Caco-2 (cell line): ENCODE data around the gene SLC6A13. TPM values are rescaled to one million over a fixed set of nuclear protein-coding genes. Genes with fewer than 3 reads are reported as not detected.
A peak's percentile ranks its signal among the peaks of the same experiment; 100 is the strongest.

Source experiments
- BruUV-seq: library from RNA; stranded (reverse); fragments of 400-500 nt; replicated peaks from 2 replicates; lab custom pipeline; 2021; lab: Mats Ljungman, UMichigan
- CTCF ChIA-PET: fragments of 300-600 bp; sonication (Branson Sonifier 250); formaldehyde crosslinking; loops from one replicate; lab custom pipeline; 2022; ENCODE audit warnings: antibody characterized with exemption; lab: Charles Lee
- POLR2A ChIA-PET: fragments of 300-600 bp; sonication (Branson Sonifier 250); formaldehyde crosslinking; loops from one replicate; lab custom pipeline; 2022; ENCODE audit warnings: antibody characterized with exemption; lab: Charles Lee
- DNase-seq, 2 experiments: peaks; one replicate each; pipeline versions ENCODE4 v3.0.0 to v3.0.0-alpha.2; 2020 to 2022
- H3K27me3 ChIP-seq: replicated peaks from 2 replicates; pipeline ENCODE4 v1.6.0; 2011; ENCODE audit warnings: low read length; ENCODE audit not compliant: control insufficient read depth, insufficient read depth
- H3K36me3 ChIP-seq: 2 replicates; pipeline ENCODE4 v1.5.1; 2011; ENCODE audit warnings: low read length; ENCODE audit not compliant: control insufficient read depth, insufficient read depth
- H3K4me1 ChIP-seq: fragments of 250-450 bp; sonication (Bioruptor Pico); 2 replicates; pipeline ENCODE4 v1.5.1; 2020; ENCODE audit warnings: mild to moderate bottlenecking
- H3K4me3 ChIP-seq: 2 replicates; pipeline ENCODE4 v1.5.1; 2011; ENCODE audit warnings: low read depth, mild to moderate bottlenecking, control low read depth, low read length
- H3K9me3 ChIP-seq: fragments of 250-450 bp; sonication (Bioruptor Pico); 2 replicates; pipeline ENCODE4 v1.5.1; 2020; ENCODE audit warnings: mild to moderate bottlenecking, moderate library complexity
- H3K27ac Mint-ChIP-seq: one replicate; pipeline ENCODE4 v1.8.0; 2022; ENCODE audit warnings: mixed read lengths; ENCODE audit not compliant: unreplicated experiment
- H3K27me3 Mint-ChIP-seq: one replicate; pipeline ENCODE4 v1.8.0; 2022; ENCODE audit warnings: mixed read lengths; ENCODE audit not compliant: insufficient read depth, unreplicated experiment
- H3K36me3 Mint-ChIP-seq: one replicate; pipeline ENCODE4 v1.8.0; 2022; ENCODE audit warnings: mild to moderate bottlenecking, mixed read lengths; ENCODE audit not compliant: insufficient read depth, unreplicated experiment
- H3K4me1 Mint-ChIP-seq: one replicate; pipeline ENCODE4 v1.8.0; 2022; ENCODE audit warnings: low read depth, mixed read lengths; ENCODE audit not compliant: unreplicated experiment
- H3K4me3 Mint-ChIP-seq: one replicate; pipeline ENCODE4 v1.8.0; 2022; ENCODE audit warnings: mild to moderate bottlenecking, moderate library complexity, mixed read lengths; ENCODE audit not compliant: unreplicated experiment
- H3K9me3 Mint-ChIP-seq: one replicate; pipeline ENCODE4 v1.8.0; 2022; ENCODE audit warnings: mixed read lengths; ENCODE audit not compliant: unreplicated experiment
- CTCF ChIP-seq, 2 experiments: fragments of 200-600 bp in 1 of 2; IDR thresholded peaks; 1 replicate in 1 of 2; 2 replicates in 1 of 2; pipeline versions ENCODE4 v1.5.1 to v1.8.0; 2011 to 2022; ENCODE audit warnings: antibody characterized with exemption in 1 of 2, control low read depth in 1 of 2, inconsistent platforms in 1 of 2, low read depth in 1 of 2, low read length in 1 of 2, mild to moderate bottlenecking in 1 of 2, moderate library complexity in 1 of 2; ENCODE audit not compliant: insufficient read depth in 1 of 2, severe bottlenecking in 1 of 2, unreplicated experiment in 1 of 2
- intact Hi-C: fragments of 100-400 bp; cut with micrococcal nuclease; formaldehyde crosslinking; loops from one replicate; pipeline ENCODE4 v1.10.0; 2022; ENCODE audit not compliant: unreplicated experiment
- total RNA-seq: library from RNA; stranded (reverse); gene quantifications from 2 replicates; pipeline ENCODE4 v1.2.3, GENCODE V29; 2022

The SLC6A13 gene
- total RNA-seq, 1 experiment from 2014 or later = 1.0 TPM

DNA sequence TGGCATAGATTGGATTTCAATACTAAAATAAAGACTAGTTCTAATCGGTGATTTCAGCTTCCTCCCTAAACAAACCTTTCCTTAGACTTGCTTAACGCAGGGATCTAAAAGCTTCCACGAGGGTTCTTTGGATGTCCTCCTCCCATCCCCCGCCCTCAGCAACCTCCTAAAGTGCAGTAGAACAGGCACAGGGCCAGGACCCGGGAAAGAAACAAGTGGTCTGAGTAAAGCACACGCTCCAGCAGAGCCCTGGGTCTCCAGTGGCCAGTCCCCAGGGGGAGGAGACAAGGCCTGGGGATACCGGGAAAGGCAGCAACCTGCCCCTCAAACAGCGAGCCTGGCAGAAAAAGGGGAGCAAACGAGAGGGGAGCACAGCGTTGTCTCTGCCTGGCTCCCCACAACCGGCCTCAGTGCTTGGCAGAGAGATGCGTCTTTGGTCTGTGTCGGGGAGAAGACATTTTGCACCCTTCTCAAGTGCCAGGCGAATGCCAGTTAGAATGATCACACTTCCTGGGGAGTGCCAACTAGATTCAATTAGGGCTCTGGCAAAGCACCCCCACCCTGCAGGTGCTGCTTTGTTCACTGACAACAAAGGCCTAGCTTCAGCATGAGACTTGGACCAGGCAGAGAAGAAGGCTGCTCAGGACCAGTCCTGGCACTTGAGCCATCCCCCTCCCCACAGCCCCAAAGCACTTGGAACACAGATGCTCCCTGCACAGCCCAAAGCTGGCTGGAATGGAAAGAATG lies 31.5 kb downstream of the SLC6A13 start:
- peaks cover 14% of the 10 kb centered on the region for H3K9me3 ChIP-seq
- no peaks in the 10 kb centered on the region for H3K4me1 ChIP-seq
- no peak for TF ChIP-seq CTCF (IDR thresholded peaks at IDR 0.05; ENCODE audit: insufficient read depth in 1 of 2, low read depth in 1 of 2, low read length in 1 of 2, severe bottlenecking in 1 of 2, unreplicated experiment in 1 of 2)
- Mint-ChIP-seq H3K27me3 (peaks cover 18% of the 10 kb centered on the region), H3K4me3 (no peak overlapping the region), H3K9me3 (peaks cover 7% of the 10 kb centered on the region), H3K36me3 (peaks cover 4% of the 10 kb centered on the region), H3K4me1 (no peaks in the 10 kb centered on the region), H3K27ac (no peak overlapping the region)
- BruUV-seq = no TSS peak
- ChIA-PET POLR2A (no interaction called here), CTCF (no interaction called here)
- H3K36me3 ChIP-seq = no peaks in the 10 kb centered on the region
- no peaks in the 10 kb centered on the region for H3K27me3 ChIP-seq
- peak in 1 of 2 experiments; percentile 28 for DNase-seq
- H3K4me3 ChIP-seq = no peak overlapping the region
- intact Hi-C loops = no loop called here

DNA sequence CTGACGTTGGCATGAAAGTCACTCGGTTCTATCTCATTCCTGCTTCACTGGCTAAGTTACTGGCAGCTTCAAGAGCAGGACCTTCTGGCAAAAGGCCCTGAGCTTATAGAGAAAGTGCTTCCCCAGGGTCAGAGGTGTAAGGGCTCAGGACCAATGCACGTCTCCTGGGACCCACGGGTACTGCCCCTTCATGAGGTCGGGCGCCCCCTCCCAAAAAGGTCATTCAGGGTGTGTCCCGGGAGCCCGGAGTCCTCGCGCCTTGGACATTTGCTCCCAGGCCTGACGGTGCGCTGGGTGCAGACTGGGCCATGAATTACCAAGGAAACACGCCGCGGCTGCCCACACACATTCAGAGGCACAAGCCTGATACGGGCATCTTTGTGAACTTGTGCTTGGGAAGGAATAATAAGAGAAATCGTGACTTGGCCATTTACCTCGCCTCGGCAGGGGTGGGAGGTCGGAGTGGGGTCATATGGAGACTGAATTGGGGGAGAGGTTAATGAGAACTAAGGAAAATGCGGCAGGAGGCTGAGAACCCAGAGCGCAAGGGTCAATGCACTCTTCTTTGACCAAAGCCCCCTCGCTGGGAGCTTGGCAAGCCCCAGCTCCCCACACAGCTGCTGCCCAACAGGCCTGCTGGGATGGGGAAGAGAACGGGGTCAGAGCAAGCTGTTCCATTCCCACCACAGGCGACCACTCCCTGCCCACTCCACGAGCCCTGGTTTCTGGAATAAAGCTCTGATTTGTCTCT lies 33.0 kb downstream of the SLC6A13 start:
- H3K4me1 ChIP-seq = no peaks in the 10 kb centered on the region
- TF ChIP-seq CTCF (IDR thresholded peaks at IDR 0.05; ENCODE audit: insufficient read depth in 1 of 2, low read depth in 1 of 2, low read length in 1 of 2, severe bottlenecking in 1 of 2, unreplicated experiment in 1 of 2) = no peak
- no peak overlapping the region for H3K4me3 ChIP-seq
- H3K36me3 ChIP-seq = no peaks in the 10 kb centered on the region
- intact Hi-C loops = no loop called here
- Mint-ChIP-seq H3K27me3 (peaks cover 18% of the 10 kb centered on the region), H3K4me3 (no peak overlapping the region), H3K9me3 (no peaks in the 10 kb centered on the region), H3K4me1 (no peaks in the 10 kb centered on the region), H3K27ac (no peak overlapping the region), H3K36me3 (no peaks in the 10 kb centered on the region)
- POLR2A ChIA-PET = interaction anchor here (0.5 kb wide), 1 partner anchor 39 kb away, joined by 3 read pairs; no protein-coding TSS in a partner anchor
- no peaks in the 10 kb centered on the region for H3K27me3 ChIP-seq
- CTCF ChIA-PET = interaction anchor here (1.2 kb wide), 1 partner anchor 9 kb away, joined by 3 read pairs; no protein-coding TSS in a partner anchor
- peaks cover 3% of the 10 kb centered on the region for H3K9me3 ChIP-seq
- no TSS peak for BruUV-seq
- DNase-seq = no peak

DNA sequence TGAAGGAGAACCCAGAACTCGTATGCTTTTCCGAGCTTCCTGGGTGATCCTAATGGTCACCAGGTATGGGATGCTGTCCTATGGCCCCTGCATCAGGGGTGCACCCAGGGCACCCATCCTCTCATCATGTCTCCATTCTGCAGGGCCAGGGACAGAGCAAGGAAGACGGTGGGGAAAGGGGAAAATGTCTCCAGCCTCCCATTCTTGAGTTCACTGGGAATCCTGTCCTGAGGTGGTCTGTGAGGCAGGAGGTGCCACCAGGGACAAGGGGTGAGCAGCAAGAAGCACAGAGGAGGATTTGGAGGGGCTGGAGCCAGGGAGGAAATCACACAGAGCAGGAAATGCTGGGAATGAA lies 33.8 kb downstream of the SLC6A13 start:
- BruUV-seq = no TSS peak
- intact Hi-C loops = no loop called here
- CTCF ChIA-PET = interaction anchor here (1.2 kb wide), 1 partner anchor 9 kb away, joined by 3 read pairs; no protein-coding TSS in a partner anchor

More for the DNA sequence above, 33.8 kb downstream of the SLC6A13 start:
- H3K27me3 ChIP-seq = no peaks in the 10 kb centered on the region
- no peak for TF ChIP-seq CTCF (IDR thresholded peaks at IDR 0.05; ENCODE audit: insufficient read depth in 1 of 2, low read depth in 1 of 2, low read length in 1 of 2, severe bottlenecking in 1 of 2, unreplicated experiment in 1 of 2)
- peaks cover 18% of the 10 kb centered on the region for H3K27me3 Mint-ChIP-seq
- H3K27ac Mint-ChIP-seq = no peak overlapping the region
- no peak overlapping the region for H3K4me3 ChIP-seq
- POLR2A ChIA-PET = interaction anchor here (0.5 kb wide), 1 partner anchor 40 kb away, joined by 3 read pairs; no protein-coding TSS in a partner anchor
- H3K4me3 Mint-ChIP-seq = no peak overlapping the region
- no peaks in the 10 kb centered on the region for H3K9me3 Mint-ChIP-seq
- no peaks in the 10 kb centered on the region; the same call in 1 of the 2 replicates for H3K9me3 ChIP-seq
- H3K36me3 Mint-ChIP-seq = no peaks in the 10 kb centered on the region
- DNase-seq = no peak
- H3K4me1 Mint-ChIP-seq = no peaks in the 10 kb centered on the region
- no peaks in the 10 kb centered on the region for H3K36me3 ChIP-seq
- H3K4me1 ChIP-seq = no peaks in the 10 kb centered on the region
